DMS153 (cell line): ENCODE results near the gene C1QTNF12.

Experiments
- DNase-seq: peaks from one replicate; lab custom pipeline; 2025; lab: John Stamatoyannopoulos, UW

C1QTNF12 gene

GRCh38 chr1:1246577-1247340, at the start of gene C1QTNF12:
Gene C1QTNF12, minus strand, starts transcription at chr1:1246722. Its CDS starts 32 bp downstream, at chr1:1246690.
- DNase-seq = no peak

GRCh38 chr1:1295154-1295923, 48.8 kb upstream of the C1QTNF12 start:
- DNase-seq = no peak

DNA sequence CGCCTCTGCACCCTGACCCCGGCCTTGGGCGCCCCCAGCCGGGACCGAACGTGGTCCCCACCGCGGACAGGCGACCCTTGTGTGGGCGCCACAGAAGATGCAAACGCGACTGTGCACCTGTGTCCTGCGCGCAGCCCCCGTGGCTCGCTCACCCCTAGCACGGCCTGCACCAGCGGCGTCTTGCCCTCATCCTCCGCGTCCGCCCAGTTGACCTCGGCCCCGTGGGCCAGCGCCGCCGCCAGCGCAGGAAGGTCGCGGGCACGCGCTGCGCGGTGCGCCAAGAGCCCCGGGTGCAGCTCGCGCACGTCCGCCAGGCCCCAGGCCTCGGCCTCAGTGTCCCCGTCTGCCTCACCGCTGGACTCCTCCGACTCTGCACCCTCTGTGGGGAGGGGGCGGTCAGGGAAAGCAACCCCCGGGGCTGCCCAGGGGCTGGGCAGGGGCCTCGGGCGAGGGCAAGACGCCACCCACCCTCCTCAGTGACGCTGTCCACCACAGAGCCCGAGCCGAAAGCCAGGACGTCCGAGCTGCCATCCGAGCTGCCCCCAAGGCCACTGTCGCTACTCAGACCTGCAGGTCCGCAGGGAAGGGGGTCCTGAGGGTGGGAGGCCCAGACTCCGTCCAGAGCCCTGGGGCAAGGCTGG, 47.8 kb upstream of the C1QTNF12 start:
- DNase-seq = no peak

DNA sequence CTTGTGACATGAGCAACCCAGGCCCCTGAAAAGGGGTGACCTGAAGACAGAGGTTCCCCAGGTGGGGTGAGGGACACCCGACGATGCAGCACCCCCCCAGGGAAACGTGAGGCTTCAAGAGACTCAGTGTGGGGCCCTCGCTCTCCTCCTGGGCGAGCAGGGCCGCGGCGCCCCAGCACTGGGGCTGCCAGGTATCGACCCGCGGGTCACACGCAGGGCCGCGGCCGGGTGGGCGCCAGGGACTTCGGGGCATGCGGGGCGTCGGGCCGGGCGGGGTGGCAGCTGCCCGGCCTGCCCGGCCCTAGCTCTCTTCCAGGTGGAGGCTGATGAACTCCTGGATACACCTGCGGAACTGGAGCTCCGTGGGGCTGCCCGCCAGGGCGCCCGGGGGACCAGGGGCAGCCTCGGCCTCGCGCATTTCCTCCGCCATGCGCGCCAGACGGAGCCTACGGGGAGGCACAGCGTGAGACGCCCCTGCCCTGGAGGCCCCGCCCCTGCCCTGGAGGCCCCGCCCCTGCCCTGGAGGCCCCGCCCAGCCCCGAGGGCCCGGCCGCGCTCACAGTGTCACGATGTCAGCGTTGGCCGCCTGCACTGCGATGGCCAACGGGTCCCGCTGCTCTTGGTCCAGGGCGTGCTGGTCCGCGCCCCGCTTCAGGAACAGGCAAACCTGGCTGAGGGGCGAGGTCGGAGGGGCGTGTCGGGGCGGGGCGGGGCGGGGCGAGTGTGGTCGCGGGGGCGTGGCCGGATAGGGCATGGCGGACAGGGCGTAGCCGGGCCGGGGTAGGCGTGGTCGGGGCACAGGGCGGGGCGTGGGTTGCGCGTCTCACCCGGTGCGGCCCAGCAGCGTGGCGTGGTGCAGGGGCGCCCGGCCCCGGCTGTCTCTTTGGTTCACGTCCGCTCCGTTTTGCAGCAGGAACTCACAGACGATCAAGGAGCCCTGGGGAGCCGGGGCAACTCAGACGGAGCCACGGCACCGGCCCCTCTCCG, 47.0 kb upstream of the C1QTNF12 start:
- no peak for DNase-seq

DNA sequence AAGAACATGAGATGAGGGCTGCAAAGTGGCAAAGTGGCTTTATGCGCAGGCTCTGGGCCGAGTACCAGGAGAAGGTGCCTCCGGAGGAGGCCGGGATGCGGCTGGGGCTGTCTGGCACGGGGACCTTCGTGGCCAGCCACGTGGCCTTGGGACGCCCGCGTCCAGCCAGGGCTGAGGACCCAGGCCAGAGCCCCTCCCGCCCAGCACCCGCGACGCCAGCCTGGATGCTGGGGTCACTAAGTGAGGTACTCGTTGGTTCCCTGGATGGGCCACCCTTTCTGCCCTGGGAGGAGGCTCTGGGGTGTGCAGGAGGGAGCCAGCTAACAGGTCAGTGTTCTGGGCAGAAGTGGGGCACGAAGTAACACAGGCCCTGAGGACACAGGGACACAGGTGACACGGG, 46.3 kb upstream of the C1QTNF12 start:
- no peak for DNase-seq

DNA sequence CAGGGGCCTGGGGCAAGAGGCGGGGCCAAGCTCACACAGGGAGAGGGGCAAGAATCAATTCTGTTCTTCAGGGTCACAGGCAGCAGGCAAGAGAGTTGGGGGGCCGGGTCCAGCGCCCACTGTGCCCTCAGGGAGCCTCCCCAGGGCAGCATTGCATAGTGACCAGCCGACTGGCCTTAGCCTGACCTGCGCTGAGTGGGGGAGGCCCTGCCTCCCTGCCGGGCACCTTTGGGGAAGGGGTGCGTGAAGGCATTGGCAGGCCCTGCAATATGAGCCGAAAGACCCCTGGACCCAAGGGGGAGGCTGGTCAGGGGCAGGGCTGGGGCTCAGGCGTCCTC, 45.9 kb upstream of the C1QTNF12 start:
- DNase-seq = no peak

- DNase-seq = peak; percentile 93
Measured at GRCh38 chr1:1291548-1292441, 45.3 kb upstream of the C1QTNF12 start.

DNA sequence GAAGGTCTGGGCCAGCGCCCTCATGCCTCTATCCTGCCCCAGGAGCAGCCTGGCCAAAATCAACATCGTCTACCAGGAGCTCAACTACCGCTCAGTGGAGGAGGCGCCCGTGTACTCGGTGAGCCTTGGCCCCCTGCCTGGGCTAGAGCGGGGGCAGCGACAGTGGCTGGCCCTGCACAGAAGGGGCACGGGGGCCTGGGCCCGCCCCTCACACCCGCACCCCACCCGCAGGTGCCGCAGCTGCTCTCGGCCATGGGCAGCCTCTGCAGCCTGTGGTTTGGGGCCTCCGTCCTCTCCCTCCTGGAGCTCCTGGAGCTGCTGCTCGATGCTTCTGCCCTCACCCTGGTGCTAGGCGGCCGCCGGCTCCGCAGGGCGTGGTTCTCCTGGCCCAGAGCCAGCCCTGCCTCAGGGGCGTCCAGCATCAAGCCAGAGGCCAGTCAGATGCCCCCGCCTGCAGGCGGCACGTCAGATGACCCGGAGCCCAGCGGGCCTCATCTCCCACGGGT, 44.6 kb upstream of the C1QTNF12 start:
- DNase-seq = peak; percentile 61

- peak; percentile 58 for DNase-seq
Measured at GRCh38 chr1:1290238-1290731, 43.8 kb upstream of the C1QTNF12 start.

DNA sequence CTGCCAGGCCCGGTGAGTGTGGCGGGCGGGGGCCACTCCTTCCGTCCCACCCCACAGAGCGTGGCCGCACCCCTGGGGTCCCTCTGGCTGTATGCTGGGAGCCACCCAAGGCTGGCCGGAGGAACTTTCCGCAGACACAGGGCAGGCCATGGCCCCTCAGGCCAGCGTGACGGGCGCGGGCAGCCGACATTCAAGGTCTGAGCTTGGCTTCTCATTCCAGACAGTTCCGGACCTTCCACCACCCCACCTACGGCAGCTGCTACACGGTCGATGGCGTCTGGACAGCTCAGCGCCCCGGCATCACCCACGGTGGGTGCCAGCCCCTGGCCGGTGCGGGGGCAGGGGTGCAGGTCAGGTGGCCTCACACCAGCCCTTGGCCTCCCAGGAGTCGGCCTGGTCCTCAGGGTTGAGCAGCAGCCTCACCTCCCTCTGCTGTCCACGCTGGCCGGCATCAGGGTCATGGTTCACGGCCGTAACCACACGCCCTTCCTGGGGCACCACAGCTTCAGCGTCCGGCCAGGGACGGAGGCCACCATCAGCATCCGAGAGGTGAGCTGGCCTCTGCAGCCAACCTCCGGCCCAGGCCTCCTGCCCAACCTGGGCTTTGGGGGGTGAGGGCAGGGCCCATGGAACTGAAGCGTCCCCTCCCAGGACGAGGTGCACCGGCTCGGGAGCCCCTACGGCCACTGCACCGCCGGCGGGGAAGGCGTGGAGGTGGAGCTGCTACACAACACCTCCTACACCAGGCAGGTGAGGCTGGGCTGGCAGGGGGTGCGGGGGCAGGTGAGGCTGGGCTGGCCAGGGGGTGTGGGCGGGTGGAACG, 41.0 kb upstream of the C1QTNF12 start:
- no peak for DNase-seq

DNA sequence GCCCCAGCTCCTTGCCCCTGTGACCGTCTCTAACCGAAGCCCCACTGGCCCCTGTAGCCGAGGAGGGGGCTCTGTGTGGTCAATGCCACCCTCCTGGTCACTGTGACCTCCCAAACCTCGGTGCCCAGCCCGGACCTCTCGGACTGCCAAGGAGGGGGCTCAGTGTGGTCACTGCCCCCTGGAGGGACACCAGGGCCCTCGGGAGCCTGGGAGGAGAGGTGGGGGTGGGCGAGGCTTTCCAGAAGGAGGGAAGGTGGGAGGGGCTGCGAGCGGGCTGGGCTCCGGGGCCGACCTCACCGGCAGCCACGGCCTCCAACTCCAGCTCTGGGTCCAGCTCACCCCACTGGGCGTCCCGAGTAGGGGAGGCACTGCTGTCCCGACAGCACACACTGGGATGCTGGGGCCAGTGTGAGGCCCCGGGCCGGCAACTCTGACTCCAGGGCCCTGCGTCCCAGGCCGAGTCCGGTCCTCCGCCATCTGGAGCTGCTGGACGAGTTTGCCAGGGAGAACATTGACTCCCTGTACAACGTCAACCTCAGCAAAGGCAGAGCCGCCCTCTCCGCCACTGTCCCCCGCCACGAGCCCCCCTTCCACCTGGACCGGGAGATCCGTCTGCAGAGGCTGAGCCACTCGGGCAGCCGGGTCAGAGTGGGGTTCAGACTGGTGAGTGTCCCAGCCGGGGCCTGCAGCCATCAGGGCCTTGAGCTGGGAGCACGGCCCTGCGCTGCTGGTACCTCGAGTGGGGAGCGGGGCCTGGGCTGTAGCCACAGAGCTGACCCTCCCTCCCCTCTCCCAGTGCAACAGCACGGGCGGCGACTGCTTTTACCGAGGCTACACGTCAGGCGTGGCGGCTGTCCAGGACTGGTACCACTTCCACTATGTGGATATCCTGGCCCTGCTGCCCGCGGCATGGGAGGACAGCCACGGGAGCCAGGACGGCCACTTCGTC, 40.1 kb upstream of the C1QTNF12 start:
- DNase-seq = no peak

DNA sequence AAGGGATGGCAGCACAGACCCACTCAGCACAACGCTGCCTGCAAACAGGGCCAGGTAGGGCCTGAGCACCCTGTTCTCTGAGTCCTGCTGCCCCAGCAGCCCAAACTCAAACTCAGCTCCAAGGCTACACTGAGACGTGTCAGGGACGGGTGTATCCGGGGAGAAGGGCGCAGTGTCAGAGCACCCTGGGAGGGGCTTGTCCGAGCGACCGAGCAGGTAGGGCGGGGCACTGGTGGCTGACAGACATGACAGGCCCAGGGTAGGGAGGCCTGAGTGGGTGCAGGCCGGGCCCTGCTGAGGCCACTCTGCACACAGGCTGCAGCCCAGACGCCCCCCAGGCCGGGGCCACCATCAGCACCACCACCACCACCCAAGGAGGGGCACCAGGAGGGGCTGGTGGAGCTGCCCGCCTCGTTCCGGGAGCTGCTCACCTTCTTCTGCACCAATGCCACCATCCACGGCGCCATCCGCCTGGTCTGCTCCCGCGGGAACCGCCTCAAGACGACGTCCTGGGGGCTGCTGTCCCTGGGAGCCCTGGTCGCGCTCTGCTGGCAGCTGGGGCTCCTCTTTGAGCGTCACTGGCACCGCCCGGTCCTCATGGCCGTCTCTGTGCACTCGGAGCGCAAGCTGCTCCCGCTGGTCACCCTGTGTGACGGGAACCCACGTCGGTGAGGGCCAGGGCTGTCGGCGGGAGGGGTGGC, 39.2 kb upstream of the C1QTNF12 start:
- DNase-seq = peak; percentile 19

DNA sequence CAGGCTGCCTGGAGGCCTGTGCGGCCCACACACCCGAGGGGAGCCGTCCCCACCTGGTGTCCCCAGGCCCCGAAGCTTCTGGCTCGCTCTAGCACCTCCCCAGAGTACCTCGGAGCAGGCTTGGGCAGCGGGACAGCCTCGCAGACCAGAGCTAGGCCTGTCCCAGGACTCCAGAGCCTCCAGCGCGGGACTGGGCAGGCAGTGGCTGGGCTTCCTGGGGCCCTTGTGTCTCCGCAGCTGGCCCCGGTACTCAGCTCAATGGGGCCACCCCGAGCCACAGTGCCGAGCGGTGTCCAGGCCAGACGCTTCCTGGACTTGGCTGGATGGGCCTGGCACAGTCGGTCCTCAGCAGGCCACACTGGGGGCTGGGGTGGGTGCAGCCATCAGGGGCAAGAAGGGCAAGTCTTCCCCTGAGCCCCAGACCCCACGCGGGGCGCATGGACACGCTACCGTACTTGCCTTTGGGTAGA, 38.6 kb upstream of the C1QTNF12 start:
- no peak for DNase-seq

DNA sequence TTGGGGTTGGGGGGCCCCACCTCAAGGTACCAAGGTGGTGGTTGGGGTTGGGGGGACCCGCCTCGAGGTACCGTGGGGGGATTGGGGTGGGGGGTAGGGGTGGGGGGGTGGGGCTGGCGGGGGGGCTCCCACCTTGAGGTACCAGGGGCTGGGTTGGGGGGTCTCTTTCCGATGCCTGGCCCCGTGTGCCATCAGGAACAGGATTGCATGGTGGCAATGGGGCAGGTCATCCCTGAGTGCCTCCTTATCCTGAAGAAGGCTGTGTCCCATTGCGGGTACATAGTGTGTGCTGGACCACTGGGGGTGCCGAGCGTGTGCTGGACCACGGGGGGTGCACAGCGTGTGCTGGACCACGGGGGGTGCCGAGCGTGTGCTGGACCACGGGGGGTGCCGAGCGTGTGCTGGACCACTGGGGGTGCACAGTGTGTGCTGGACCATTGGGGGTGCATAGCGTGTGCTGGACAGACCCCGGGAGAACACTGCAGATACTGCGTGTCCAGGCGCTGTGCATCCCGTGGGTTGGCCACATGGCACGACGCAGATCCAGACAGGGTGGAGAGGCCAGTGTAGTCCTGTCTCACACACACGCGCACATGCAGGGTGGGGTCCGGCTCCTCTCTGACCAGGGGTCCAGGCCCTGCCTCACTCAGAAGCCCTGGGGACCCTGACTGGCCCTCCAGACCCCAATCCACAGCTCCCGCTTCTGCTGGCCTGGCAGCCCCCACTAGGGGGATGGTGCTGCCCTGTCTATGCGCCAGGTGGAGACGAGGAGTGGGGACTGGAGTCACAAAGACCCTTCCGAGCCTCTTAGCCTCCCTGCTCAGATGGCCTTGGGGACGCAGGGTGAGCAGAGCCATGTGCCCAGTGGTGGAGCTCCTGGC, 37.9 kb upstream of the C1QTNF12 start:
- no peak for DNase-seq

DNA sequence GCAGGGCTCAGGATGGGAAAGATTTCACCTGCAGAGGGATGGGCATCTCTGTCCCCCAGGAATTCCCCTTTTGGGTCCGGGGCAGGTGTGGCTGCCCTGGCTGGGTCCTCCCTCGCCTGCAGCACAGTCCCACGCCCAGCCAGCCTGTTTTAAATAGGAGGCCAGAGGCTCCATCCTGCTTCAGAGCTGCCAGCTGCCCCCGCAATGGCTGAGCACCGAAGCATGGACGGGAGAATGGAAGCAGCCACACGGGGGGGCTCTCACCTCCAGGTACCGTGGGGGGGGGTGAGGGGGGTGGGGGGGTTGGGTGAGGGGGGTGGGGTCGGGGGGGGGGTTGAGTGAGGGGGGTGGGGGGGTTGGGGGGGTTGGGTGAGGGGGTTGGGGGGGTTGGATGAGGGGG, 37.3 kb upstream of the C1QTNF12 start:
- peak; percentile 64 for DNase-seq

GRCh38 chr1:1282998-1283397, 36.5 kb upstream of the C1QTNF12 start:
- DNase-seq = no peak
